Naive thymus-derived CD4-positive, alpha-beta T cell (primary cell): ENCODE measurements around the gene ATP8A1. TPM values are rescaled to one million over a fixed set of nuclear protein-coding genes. Genes with fewer than 3 reads are reported as not detected.

Experiments
- ATAC-seq: fragments of 150-1000 bp; cut with Tn5 transposase; 2 replicates; pipeline ENCODE4 v1.10.0; 2021; ENCODE audit warnings: mild to moderate bottlenecking, moderate library complexity
- CTCF ChIA-PET: fragments of 350-600 bp; sonication (Branson Sonifier 250); formaldehyde crosslinking; loops from one replicate; lab custom pipeline; 2021; ENCODE audit warnings: antibody characterized with exemption; lab: Charles Lee
- POLR2A ChIA-PET: fragments of 350-600 bp; sonication (Branson Sonifier 250); formaldehyde crosslinking; loops from one replicate; lab custom pipeline; 2021; ENCODE audit warnings: antibody characterized with exemption, inconsistent platforms; lab: Charles Lee
- DNase-seq, 9 donors: peaks; one replicate each; pipeline versions ENCODE4 v3.0.0 to v3.0.0-alpha.2; 2020 to 2022; ENCODE audit warnings: mixed read lengths in 1 of 9
- H3K27ac ChIP-seq: one replicate; pipeline ENCODE4 v1.7.0; 2013; ENCODE audit warnings: mild to moderate bottlenecking, low read depth, low read length, moderate library complexity
- H3K27me3 ChIP-seq, 2 donors: one replicate each; pipeline ENCODE4 v1.7.0; 2013; ENCODE audit warnings: low read length in 2 of 2, mild to moderate bottlenecking in 2 of 2, moderate library complexity in 2 of 2; ENCODE audit not compliant: control insufficient read depth in 2 of 2, insufficient read depth in 2 of 2
- H3K36me3 ChIP-seq, 3 experiments: 1 replicate in 2 of 3; 2 replicates in 1 of 3; pipeline ENCODE4 v1.7.0; 2013; ENCODE audit warnings: low read length in 3 of 3, mild to moderate bottlenecking in 3 of 3, moderate library complexity in 1 of 3; ENCODE audit not compliant: insufficient read depth in 3 of 3, control insufficient read depth in 2 of 3
- H3K4me1 ChIP-seq, 2 donors: one replicate each; pipeline ENCODE4 v1.7.0; 2013; ENCODE audit warnings: low read length in 2 of 2, mild to moderate bottlenecking in 2 of 2, moderate library complexity in 1 of 2; ENCODE audit not compliant: control insufficient read depth in 2 of 2, insufficient read depth in 2 of 2
- H3K4me3 ChIP-seq: 2 replicates; pipeline ENCODE4 v1.7.0; 2013; ENCODE audit warnings: mild to moderate bottlenecking, low read length
- H3K9me3 ChIP-seq, 3 experiments: 1 replicate in 2 of 3; 2 replicates in 1 of 3; pipeline ENCODE4 v1.7.0; 2013; ENCODE audit warnings: low read length in 3 of 3; ENCODE audit not compliant: control insufficient read depth in 2 of 3
- H3K27ac Mint-ChIP-seq, 9 donors: one replicate each; pipeline ENCODE4 v1.8.0; 2020 to 2022; ENCODE audit warnings: mixed read lengths in 9 of 9, mild to moderate bottlenecking in 8 of 9, moderate library complexity in 5 of 9, inconsistent platforms in 2 of 9
- H3K27me3 Mint-ChIP-seq, 5 donors: one replicate each; pipeline ENCODE4 v1.8.0; 2021 to 2022; ENCODE audit warnings: mixed read lengths in 5 of 5, mild to moderate bottlenecking in 1 of 5
- H3K36me3 Mint-ChIP-seq, 5 donors: one replicate each; pipeline ENCODE4 v1.8.0; 2020 to 2022; ENCODE audit warnings: mixed read lengths in 5 of 5, mild to moderate bottlenecking in 3 of 5, inconsistent platforms in 1 of 5
- H3K4me1 Mint-ChIP-seq, 7 donors: one replicate each; pipeline ENCODE4 v1.8.0; 2020 to 2022; ENCODE audit warnings: mixed read lengths in 7 of 7, mild to moderate bottlenecking in 3 of 7, inconsistent platforms in 1 of 7
- H3K4me3 Mint-ChIP-seq, 10 donors: one replicate each; pipeline ENCODE4 v1.8.0; 2020 to 2022; ENCODE audit warnings: mild to moderate bottlenecking in 10 of 10, mixed read lengths in 10 of 10, moderate library complexity in 6 of 10, inconsistent platforms in 2 of 10
- H3K9me3 Mint-ChIP-seq, 11 donors: one replicate each; pipeline ENCODE4 v1.8.0; 2020 to 2022; ENCODE audit warnings: mixed read lengths in 11 of 11, mild to moderate bottlenecking in 4 of 11, inconsistent platforms in 1 of 11, moderate library complexity in 1 of 11
- intact Hi-C, 2 donors: fragments of 100-400 bp; cut with micrococcal nuclease; formaldehyde crosslinking; loops; one replicate each; pipeline ENCODE4 v1.15.1; 2023
- polyA plus RNA-seq, 2 donors: library from polyadenylated mRNA; unstranded; fragments of 300-500 nt; fragmentation: Illumina TruSeq; gene quantifications; one replicate each; pipeline ENCODE4 v1.2.3, GENCODE V29; 2021
- total RNA-seq, 6 experiments: library from RNA in 5 of 6; stranded (reverse) in 5 of 6; gene quantifications; 1 replicate in 5 of 6; 2 replicates in 1 of 6; pipeline ENCODE4 v1.2.3 and lab custom pipeline; 2021 to 2026

ATP8A1 gene
- total and polyA plus RNA-seq, 7 experiments from 2014 or later: 8.8 to 66.8 (median 48.5) TPM

- Histone ChIP-seq H3K27ac (no peak overlapping the region), H3K4me3 (no peak overlapping the region), H3K9me3 (no peaks in the 10 kb centered on the region), H3K27me3 (no peaks in the 10 kb centered on the region), H3K4me1 (no peaks in the 10 kb centered on the region), H3K36me3 (peaks cover 0 to 19% (median 13%) of the 10 kb centered on the region in 3 experiments)
- Mint-ChIP-seq H3K27me3 (no peaks in the 10 kb centered on the region), H3K4me1 (peaks cover 0 to 7% (median 0%) of the 10 kb centered on the region in 7 donors), H3K9me3 (no peaks in the 10 kb centered on the region), H3K36me3 (peaks cover 13 to 49% (median 21%) of the 10 kb centered on the region in 5 donors), H3K27ac (peak overlapping the region in 1 of 9 donors; percentile 32), H3K4me3 (no peak overlapping the region)
- CTCF ChIA-PET: interaction anchor here (1.1 to 1.5 kb wide), 2 partner anchors 20 to 161 kb away, joined by 3 to 4 read pairs; no protein-coding TSS in a partner anchor
- ATAC-seq (no peak), DNase-seq (no peak)
- POLR2A ChIA-PET: interaction anchor here (0.8 to 0.9 kb wide), 2 partner anchors 17 to 67 kb away, joined by 3 read pairs; no protein-coding TSS in a partner anchor
- intact Hi-C loops: no loop called here
Measured at GRCh38 chr4:42588909-42589308, 68.0 kb downstream of the ATP8A1 start.

DNA sequence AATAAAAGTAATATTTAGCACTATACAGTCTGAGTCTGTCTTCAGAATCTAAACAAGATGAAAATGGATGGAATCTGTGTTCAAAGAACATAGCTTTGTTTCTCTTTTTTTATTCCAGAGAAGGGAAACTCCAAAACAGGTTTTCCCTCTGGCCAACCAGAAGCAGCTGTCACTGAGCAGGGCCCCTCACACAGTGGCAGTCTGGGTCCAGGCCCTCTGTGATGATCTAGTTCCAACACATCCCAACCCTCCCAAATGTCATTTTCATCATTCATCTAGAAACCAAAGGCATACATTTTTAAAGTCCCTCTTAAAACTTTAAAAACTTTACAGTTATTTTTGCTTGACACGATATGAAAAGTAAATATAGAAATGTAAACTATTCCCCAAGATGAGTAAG, 70.1 kb downstream of the ATP8A1 start:
- peaks cover 0 to 24% (median 13%) of the 10 kb centered on the region in 3 experiments for H3K36me3 ChIP-seq
- Mint-ChIP-seq H3K4me3 (no peak overlapping the region), H3K27ac (no peak overlapping the region), H3K27me3 (no peaks in the 10 kb centered on the region), H3K36me3 (peaks cover 13 to 57% (median 22%) of the 10 kb centered on the region in 5 donors), H3K4me1 (peaks cover 0 to 7% (median 0%) of the 10 kb centered on the region in 7 donors), H3K9me3 (no peaks in the 10 kb centered on the region)
- no peaks in the 10 kb centered on the region for H3K27me3 ChIP-seq
- ATAC-seq (no peak), DNase-seq (no peak)
- no peaks in the 10 kb centered on the region for H3K9me3 ChIP-seq
- no peak overlapping the region for H3K27ac ChIP-seq
- no peaks in the 10 kb centered on the region for H3K4me1 ChIP-seq
- ChIA-PET POLR2A (interaction anchor here (1.8 kb wide), 1 partner anchor 70 kb away, joined by 7 read pairs; the partner anchor contains the start of gene ATP8A1), CTCF (no interaction called here)
- H3K4me3 ChIP-seq: no peak overlapping the region
- intact Hi-C loops: no loop called here

DNA sequence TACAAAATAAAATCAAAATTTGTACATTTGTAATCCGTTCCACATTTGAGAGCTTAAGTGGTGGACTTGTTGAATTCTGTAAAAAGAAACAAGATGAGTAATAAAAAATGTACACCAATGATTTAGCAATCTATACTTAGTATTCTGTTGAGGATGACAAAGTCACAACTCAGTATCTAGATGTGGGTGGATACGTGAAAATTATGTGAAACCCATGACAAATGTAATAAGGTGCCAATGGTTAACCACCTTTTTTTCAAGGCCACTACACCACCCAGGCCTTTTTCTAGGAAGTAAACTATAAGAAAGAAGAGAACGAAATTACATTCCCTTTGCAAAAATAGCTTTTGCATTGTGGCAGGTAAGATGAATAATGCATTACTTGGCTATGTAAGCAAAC, 77.0 kb downstream of the ATP8A1 start:
- Histone ChIP-seq H3K9me3 (no peaks in the 10 kb centered on the region), H3K4me1 (no peaks in the 10 kb centered on the region), H3K27me3 (no peaks in the 10 kb centered on the region), H3K4me3 (no peak overlapping the region), H3K36me3 (peaks cover 0 to 34% (median 0%) of the 10 kb centered on the region in 3 experiments), H3K27ac (no peak overlapping the region)
- Mint-ChIP-seq H3K27me3 (no peaks in the 10 kb centered on the region), H3K36me3 (peaks cover 6 to 55% (median 11%) of the 10 kb centered on the region in 5 donors), H3K4me1 (peaks cover 0 to 6% (median 0%) of the 10 kb centered on the region in 7 donors), H3K27ac (no peak overlapping the region), H3K9me3 (no peaks in the 10 kb centered on the region), H3K4me3 (no peak overlapping the region)
- no peak for DNase-seq
- ChIA-PET CTCF (no interaction called here), POLR2A (no interaction called here)
- intact Hi-C loops: no loop called here
- ATAC-seq: no peak

GRCh38 chr4:42578187-42578586, 78.7 kb downstream of the ATP8A1 start:
- Histone ChIP-seq H3K4me3 (no peak overlapping the region), H3K4me1 (no peaks in the 10 kb centered on the region), H3K9me3 (no peaks in the 10 kb centered on the region), H3K36me3 (peaks cover 0 to 33% (median 0%) of the 10 kb centered on the region in 3 experiments), H3K27ac (no peak overlapping the region), H3K27me3 (no peaks in the 10 kb centered on the region)
- H3K9me3 Mint-ChIP-seq: no peaks in the 10 kb centered on the region
- peaks cover 0 to 38% (median 4%) of the 10 kb centered on the region in 5 donors for H3K36me3 Mint-ChIP-seq
- peaks cover 0 to 6% (median 0%) of the 10 kb centered on the region in 7 donors for H3K4me1 Mint-ChIP-seq
- ChIA-PET CTCF (interaction anchor here (1.8 kb wide), 1 partner anchor 171 kb away, joined by 5 read pairs; no protein-coding TSS in a partner anchor), POLR2A (no interaction called here)
- H3K27me3 Mint-ChIP-seq: no peaks in the 10 kb centered on the region
- no peak for DNase-seq
- no peak overlapping the region for H3K4me3 Mint-ChIP-seq
- intact Hi-C loops: no loop called here
- ATAC-seq: no peak
- peak overlapping the region in 1 of 9 donors; percentile 75 for H3K27ac Mint-ChIP-seq

GRCh38 chr4:42574870-42575430, 82.0 kb downstream of the ATP8A1 start:
- DNase-seq (no peak), ATAC-seq (no peak)
- ChIA-PET POLR2A (no interaction called here), CTCF (no interaction called here)
- no peaks in the 10 kb centered on the region for H3K27me3 Mint-ChIP-seq
- peaks cover 0 to 22% (median 4%) of the 10 kb centered on the region in 5 donors for H3K36me3 Mint-ChIP-seq
- no peak overlapping the region for H3K4me3 ChIP-seq
- no peak overlapping the region for H3K27ac ChIP-seq
- no peak overlapping the region for H3K27ac Mint-ChIP-seq
- no peaks in the 10 kb centered on the region for H3K9me3 ChIP-seq
- no peaks in the 10 kb centered on the region for H3K27me3 ChIP-seq
- no peaks in the 10 kb centered on the region for H3K9me3 Mint-ChIP-seq
- peaks cover 0 to 15% (median 0%) of the 10 kb centered on the region in 3 experiments for H3K36me3 ChIP-seq
- no peak overlapping the region for H3K4me3 Mint-ChIP-seq
- no peaks in the 10 kb centered on the region for H3K4me1 ChIP-seq
- peaks cover 0 to 4% (median 0%) of the 10 kb centered on the region in 7 donors for H3K4me1 Mint-ChIP-seq
- intact Hi-C loops: no loop called here

GRCh38 chr4:42573249-42573648, 83.7 kb downstream of the ATP8A1 start:
- ATAC-seq: no peak
- DNase-seq: no peak
- Mint-ChIP-seq H3K4me1 (peaks cover 0 to 4% (median 0%) of the 10 kb centered on the region in 7 donors), H3K36me3 (peaks cover 0 to 17% (median 4%) of the 10 kb centered on the region in 5 donors), H3K4me3 (no peak overlapping the region), H3K27me3 (no peaks in the 10 kb centered on the region), H3K9me3 (no peaks in the 10 kb centered on the region), H3K27ac (peak overlapping the region in 6 of 9 donors; percentile 5 to 76 (median 48))
- H3K4me1 ChIP-seq: no peaks in the 10 kb centered on the region
- intact Hi-C loops: no loop called here
- no peaks in the 10 kb centered on the region for H3K27me3 ChIP-seq
- no peak overlapping the region for H3K27ac ChIP-seq
- no peak overlapping the region for H3K4me3 ChIP-seq
- H3K36me3 ChIP-seq: peaks cover 0 to 11% (median 0%) of the 10 kb centered on the region in 3 experiments
- H3K9me3 ChIP-seq: no peaks in the 10 kb centered on the region
- CTCF ChIA-PET: interaction anchor here (0.8 kb wide), 1 partner anchor 14 kb away, joined by 5 read pairs; no protein-coding TSS in a partner anchor
- POLR2A ChIA-PET: no interaction called here
